ENCODE results near the gene WDPCP.
"Not testable (repeated sequence)": the region's sequence is repeated elsewhere in the genome, so short reads cannot be mapped to it uniquely, and the experiment has no call there.

WDPCP gene

GRCh38 chr2:63588385-63589147 is at the start of gene WDPCP, which contains the start of gene MDH1:
TSS of gene WDPCP (minus strand) at chr2:63588477. CDS start at chr2:63588271, 206 bp downstream.
TSS of gene MDH1 (plus strand) at chr2:63588963. CDS start at chr2:63589044, 81 bp downstream.
- peak; percentile 99 for DNase-seq

- no peak for DNase-seq
Observed at GRCh38 chr2:63632382-63632781, 44.1 kb upstream of the WDPCP start.

DNA sequence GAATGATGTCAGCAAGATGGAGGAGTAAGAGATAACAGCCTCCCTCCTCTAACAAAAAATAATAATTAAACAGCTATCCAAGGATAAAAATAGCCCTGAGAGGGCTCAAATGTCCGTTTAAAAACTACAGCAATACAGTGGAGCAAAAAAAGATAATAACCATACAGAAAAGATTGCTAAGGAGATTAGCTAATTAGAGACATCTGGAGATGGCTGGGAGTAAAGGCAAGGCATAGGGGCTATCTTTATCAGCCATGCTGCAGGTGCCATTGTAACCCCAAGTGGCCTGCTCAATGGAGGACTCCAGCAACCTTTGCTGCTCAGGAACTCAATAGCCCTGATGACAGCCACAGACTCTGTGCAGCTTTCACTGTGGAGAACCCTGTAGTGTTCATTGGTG is 43.2 kb upstream of the WDPCP start:
- no peak for DNase-seq

DNA sequence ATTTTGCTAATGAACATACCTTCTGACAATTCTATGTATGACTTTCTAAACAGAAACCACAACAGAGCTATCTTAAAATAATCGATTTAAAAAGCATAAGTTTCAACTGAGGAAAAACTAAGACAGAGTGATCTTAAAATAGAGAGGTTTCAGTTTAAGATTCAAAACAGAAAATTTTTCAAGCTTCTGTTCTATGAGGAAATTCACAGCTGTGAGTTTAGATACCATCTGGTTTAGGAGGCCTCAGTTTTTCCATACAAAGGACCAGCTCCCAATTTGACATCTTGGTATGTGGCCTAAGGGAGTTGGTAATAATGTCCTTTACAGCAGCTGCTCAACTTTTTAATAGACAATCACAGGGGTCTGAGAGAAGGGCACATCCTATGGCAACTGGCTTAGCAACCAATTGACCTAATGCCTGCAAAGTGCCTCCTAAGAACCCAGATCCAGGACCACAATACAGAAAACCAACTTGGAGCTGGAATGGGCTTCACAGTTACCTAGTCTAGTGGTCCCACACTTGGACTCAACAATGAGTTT is 40.2 kb upstream of the WDPCP start:
- DNase-seq, result no peak

GRCh38 chr2:63627866-63628265 is 39.6 kb upstream of the WDPCP start:
- DNase-seq, result no peak

- DNase-seq, result not testable (repeated sequence)
Observed at GRCh38 chr2:63623763-63624162, 35.5 kb upstream of the WDPCP start.

- DNase-seq, result no peak
Observed at GRCh38 chr2:63622751-63623150, 34.5 kb upstream of the WDPCP start.

- DNase-seq, result no peak
Observed at GRCh38 chr2:63619328-63619727, 31.1 kb upstream of the WDPCP start.

GRCh38 chr2:63617366-63617765 is 29.1 kb upstream of the WDPCP start:
- DNase-seq, result no peak

DNA sequence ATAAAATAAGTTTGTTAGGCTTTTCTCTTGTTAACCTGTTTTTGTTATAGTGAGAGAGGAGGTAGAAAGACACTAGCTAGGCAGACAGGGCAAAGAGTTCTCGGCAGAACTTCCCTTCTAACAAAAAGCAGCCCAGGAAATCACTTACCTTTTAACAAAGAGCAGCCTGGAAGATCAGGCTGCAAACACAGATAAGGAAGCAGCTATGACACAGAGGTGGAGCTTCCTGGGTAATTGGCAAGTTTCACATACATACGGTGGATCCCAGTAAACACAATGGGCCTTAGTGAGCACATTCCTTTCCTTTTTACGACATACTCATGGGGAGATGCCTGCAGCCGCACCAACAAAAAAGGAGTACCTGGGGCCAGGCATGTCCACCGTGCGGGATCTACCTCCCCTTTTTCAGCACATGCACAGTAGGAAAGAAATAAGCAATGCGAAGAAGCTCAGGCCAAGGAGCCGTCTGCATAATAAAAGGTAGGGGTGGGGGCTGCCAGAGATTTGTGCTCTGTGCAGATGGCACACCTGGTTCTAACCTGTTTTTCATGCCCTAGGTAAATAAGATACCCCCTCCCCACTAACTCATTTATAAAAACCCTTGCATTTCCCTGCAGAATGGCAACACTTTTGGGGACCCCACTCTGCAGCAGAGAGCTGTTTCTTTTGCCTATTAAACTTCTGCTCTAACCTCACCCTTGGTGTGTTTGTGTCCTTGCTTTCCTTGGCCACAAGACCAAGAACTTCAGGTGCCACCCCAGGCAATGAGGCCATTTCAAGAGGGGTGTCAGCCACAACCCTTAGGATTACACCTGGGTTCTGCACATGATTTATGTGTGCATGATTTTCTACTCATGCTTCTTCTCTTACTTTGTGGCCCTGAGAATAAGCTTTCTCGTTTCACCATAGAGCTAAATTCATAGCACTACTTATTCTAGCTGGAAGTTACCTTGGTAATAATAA is 27.0 kb upstream of the WDPCP start:
- no peak for DNase-seq

- no peak for DNase-seq
Observed at GRCh38 chr2:63614448-63614968, 26.2 kb upstream of the WDPCP start.

DNA sequence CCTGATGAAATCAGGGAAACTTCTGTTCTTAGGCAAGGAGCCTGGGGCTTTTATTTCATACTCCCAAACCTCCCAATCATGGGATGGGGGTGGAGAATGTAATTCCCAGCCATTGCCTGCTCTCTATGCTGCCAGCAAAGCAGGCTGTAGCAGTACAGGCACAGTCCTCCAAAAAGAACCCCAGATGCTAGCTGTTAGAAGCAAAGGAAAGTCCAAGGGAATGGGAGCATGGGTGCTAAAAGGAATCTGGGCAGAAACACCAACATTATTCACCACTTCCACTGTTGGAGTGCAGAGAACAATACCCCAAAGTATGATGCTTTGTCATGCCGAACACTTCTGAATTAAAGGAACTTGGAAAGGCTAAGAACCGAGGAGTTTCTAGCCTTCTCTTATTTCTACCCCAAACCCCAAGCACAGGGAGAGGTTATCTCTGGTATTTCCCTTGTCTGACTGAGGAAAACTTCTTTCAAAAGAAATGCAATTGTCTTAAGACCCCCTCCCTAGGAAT is 25.2 kb upstream of the WDPCP start:
- DNase-seq, result no peak

GRCh38 chr2:63610525-63610924 is 22.2 kb upstream of the WDPCP start:
- DNase-seq, result no peak

DNA sequence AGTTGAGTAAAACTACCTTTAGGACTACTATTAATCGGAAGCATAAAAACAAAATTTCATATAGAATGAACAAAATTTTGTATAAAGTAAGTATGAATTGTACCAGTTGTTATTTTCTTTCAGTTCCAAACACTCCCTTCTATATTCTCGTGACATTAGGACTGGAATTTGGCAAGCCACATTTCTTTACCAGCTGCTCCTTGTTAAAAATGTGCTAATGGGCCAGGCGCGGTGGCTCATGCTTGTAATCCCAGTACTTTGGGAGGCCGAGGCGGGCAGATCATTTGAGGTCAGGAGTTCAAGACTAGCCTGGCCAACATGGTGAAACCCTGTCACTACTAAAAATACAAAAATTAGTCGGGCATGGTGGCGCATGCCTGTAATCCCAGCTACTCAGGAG is 20.6 kb upstream of the WDPCP start:
- not testable (repeated sequence) for DNase-seq

DNA sequence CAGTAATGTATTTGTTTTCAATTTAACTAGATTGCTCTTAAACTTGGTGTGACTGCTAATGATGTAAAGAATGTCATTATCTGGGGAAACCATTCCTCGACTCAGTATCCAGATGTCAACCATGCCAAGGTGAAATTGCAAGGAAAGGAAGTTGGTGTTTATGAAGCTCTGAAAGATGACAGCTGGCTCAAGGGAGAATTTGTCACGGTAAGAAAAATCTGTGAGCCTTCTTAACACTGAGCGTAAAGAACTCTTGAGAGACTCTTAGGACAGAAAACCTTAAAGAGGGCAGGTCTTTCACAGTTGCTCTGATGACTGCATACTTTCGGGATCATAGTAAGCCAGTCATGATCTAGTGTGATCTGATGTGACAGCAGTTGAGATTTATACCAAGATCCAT is 16.4 kb upstream of the WDPCP start:
- DNase-seq, result no peak

- no peak for DNase-seq
Observed at GRCh38 chr2:63600881-63601460, 12.7 kb upstream of the WDPCP start.

GRCh38 chr2:63598981-63599380 is 10.7 kb upstream of the WDPCP start:
- no peak for DNase-seq

DNA sequence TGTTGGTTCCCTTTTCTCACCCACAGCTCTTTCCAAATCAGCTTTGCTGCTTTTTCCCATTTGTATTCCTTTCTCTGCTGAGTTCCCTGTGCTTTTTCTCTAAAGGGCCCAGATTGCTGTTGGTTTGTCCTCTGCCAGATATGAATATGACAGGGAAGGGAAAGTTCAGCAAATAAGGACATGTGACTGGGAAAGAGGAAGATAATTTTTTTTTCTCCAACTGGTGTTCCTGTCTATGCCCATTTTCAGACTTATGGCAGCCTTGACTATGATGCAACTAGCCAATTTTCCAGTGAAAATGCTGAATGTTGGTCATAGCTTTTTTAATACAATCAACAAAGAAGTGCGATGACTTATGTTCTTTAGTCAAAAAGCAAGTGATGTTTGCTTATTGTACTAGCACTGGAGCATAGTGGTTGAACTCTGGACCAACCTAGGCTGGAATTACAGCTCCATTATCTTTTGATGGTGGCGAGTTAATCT is 8.2 kb upstream of the WDPCP start:
- no peak for DNase-seq

GRCh38 chr2:63594660-63595059 is 6.4 kb upstream of the WDPCP start:
- no peak for DNase-seq

DNA sequence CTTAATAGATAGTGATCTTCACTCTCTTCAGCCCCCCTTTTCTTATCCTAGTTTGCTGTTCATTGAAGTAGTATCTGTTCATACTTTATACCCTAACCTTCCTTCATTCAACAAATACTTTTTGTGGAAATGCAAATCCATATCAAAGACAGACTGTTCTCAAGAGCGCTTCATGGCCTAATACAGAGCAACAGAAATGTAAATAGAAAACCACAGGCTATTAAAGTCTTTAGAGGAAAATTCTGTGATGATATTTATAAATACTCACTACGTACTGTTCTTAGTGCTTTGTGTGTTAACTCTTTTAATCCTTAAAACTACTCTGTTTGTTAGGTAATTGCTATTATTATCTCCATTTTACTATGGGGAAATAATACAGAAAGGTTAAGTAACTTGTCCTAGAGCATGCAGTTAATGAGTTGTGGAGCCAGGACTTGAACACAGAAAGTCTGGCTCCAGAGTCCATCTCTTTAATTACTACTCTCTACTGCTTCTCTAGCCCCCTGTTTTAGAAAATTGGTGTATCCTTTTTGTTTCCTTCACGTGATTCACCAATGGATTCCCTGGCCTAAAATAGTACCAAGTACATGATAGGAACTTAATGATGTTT is 3.4 kb upstream of the WDPCP start:
- no peak for DNase-seq

DNA sequence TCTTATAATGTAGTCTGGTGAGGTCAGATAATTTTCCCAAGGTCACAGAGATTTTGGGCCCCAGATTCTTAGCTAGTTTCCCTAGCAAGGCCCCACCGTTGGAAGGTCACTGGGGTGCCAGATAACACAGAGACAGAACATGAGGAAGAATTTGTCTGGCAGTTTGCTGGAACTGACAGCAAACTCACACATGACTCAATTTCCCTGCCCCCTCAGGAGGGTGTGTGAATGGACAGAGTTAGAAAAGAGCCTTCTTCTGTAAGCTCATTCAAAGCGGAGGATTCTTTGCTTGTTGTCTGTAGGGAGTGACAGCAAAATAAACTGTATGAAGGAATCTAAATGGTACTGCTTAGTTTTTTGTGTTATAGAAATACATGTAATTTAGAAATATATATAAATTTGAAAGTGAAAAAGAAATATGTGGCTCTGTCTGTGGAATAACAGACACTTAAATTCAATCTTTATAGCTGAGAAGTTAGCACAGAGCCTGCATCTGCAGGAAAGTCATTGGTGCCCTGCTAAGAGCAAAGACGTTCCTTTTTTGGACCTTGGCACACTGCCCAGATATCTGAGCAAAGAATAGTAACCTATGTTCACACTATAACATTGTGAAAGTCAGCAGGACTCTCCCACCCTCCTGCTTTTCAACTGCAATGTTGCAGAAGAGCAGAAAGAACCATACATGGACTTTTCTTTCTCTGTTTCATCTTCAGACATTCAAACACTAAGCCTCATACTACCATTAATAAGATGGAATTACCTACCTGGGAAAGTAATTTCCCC is 2.5 kb upstream of the WDPCP start:
- no peak for DNase-seq

All from CD4-positive, alpha-beta T cell treated with Interleukin-4 for 4 hours (primary cell).